Breast epithelium (tissue), 3 donors: ENCODE results near the gene CNTNAP2.

ENCODE experiments used
- CTCF ChIP-seq, 3 donors: fragments of 450-650 bp; IDR thresholded peaks; one replicate each; pipeline ENCODE4 v1.5.1; 2016 to 2017; ENCODE audit warnings: antibody characterized with exemption in 3 of 3, mild to moderate bottlenecking in 3 of 3, moderate library complexity in 3 of 3
- POLR2A ChIP-seq: fragments of 450-650 bp; IDR thresholded peaks from one replicate; pipeline ENCODE4 v1.6.1; 2016; ENCODE audit warnings: antibody characterized with exemption, mild to moderate bottlenecking, moderate library complexity

- TF ChIP-seq CTCF (IDR thresholded peaks at IDR 0.05) (no peak), POLR2A (no peak)
These were observed 15.1 kb downstream of the CNTNAP2 start for GRCh38 chr7:146131701-146132100.
